Liver (tissue), 3 donors: ENCODE results near the gene CCDC201.

Experiments used
- EGR1 ChIP-seq, 2 donors: IDR thresholded peaks; 2 replicates each; pipeline ENCODE4 v1.6.1; 2016 to 2018; ENCODE audit warnings: antibody characterized with exemption in 2 of 2, low read depth in 2 of 2
- FOXA1 ChIP-seq: IDR thresholded peaks from 2 replicates; pipeline ENCODE4 v1.6.1; 2016; ENCODE audit warnings: antibody characterized with exemption
- GABPA ChIP-seq, 2 donors: IDR thresholded peaks in 1 of 2; conservative IDR thresholded peaks in 1 of 2; 2 replicates each; pipeline ENCODE4 v1.6.1; 2016; ENCODE audit warnings: antibody characterized with exemption in 2 of 2, mild to moderate bottlenecking in 1 of 2, moderate library complexity in 1 of 2
- RAD21 ChIP-seq, 2 donors: IDR thresholded peaks; 2 replicates each; pipeline ENCODE4 v1.6.1; 2016; ENCODE audit warnings: antibody characterized with exemption in 2 of 2, mild to moderate bottlenecking in 2 of 2
- SP1 ChIP-seq: IDR thresholded peaks from 2 replicates; pipeline ENCODE4 v1.6.1; 2018; ENCODE audit warnings: antibody characterized with exemption, mild to moderate bottlenecking
- TAF1 ChIP-seq: conservative IDR thresholded peaks from 2 replicates; pipeline ENCODE4 v1.6.1; 2016; ENCODE audit warnings: antibody characterized with exemption, mild to moderate bottlenecking
- TF ChIP-seq, protein P1 (sequence below): fragments of 150-350 bp; IDR thresholded peaks from 2 replicates; pipeline ENCODE4 v1.5.1; 2017; ENCODE audit warnings: improper control_type of control experiment, low read depth, low read length; ENCODE audit not compliant: missing input control
- TF ChIP-seq, protein P2 (sequence below): IDR thresholded peaks from 2 replicates; pipeline ENCODE4 v1.6.1; 2016; ENCODE audit warnings: antibody characterized with exemption
- TF ChIP-seq, protein P3 (sequence below): IDR thresholded peaks from 2 replicates; pipeline ENCODE4 v1.6.1; 2016; ENCODE audit warnings: antibody characterized with exemption
- donor health status: healthy.
- donor health status: healthy.

DNA sequence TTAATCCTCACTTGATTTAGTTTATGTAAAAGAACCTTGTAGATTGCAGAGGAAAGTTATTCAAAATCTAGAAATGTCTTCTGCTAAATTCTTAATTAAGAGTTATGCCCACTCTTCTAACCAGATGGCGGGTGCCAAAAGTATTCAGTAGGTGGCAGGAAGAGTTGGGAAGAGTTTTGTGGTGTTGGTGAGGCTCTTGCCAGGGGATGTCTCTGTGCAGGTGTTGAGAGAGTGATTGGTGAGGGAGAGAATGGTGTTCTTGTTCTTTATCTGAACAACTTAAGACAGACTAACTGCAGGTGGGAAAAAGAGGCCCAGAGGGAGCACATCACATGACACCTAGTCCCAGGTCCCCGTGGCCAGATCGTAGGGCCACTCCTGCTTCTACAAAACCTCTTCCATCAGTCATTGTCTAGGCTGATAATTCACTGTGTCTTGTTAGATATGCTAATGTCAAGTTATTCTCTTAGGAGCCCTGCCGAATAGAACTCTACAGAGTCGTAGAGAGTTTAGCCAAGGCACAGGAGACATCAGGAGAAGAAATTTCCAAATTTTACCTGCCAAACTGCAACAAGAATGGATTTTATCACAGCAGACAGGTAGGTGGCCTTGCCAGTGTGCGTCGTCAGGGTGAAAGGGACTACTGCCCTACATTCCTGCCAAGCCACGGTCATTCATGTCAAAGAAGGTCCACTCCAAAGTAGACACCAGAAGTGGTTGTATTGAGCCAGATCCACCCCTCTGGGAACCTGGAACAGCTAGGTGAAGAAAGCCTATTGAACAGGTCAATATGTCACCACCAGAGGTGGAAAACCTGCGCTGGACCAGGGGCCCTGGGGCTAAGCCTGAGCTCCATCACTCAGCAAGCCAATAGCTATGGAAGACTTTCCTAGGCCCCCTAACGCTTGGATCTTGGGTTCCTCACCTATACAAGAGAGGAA lies 18.9 kb upstream of the CCDC201 start:
- TF ChIP-seq GABPA (IDR thresholded peaks at IDR 0.05 in 1 of 2, conservative IDR thresholded peaks at IDR 0.05 in 1 of 2) (no peak), RAD21 (IDR thresholded peaks at IDR 0.05) (no peak), SP1 (peak; percentile 28), EGR1 (IDR thresholded peaks at IDR 0.05; ENCODE audit: low read depth in 2 of 2) (peak; percentile 5 to 20), FOXA1 (peak; percentile 8), TAF1 (no peak)
- TF ChIP-seq, protein P1, sequence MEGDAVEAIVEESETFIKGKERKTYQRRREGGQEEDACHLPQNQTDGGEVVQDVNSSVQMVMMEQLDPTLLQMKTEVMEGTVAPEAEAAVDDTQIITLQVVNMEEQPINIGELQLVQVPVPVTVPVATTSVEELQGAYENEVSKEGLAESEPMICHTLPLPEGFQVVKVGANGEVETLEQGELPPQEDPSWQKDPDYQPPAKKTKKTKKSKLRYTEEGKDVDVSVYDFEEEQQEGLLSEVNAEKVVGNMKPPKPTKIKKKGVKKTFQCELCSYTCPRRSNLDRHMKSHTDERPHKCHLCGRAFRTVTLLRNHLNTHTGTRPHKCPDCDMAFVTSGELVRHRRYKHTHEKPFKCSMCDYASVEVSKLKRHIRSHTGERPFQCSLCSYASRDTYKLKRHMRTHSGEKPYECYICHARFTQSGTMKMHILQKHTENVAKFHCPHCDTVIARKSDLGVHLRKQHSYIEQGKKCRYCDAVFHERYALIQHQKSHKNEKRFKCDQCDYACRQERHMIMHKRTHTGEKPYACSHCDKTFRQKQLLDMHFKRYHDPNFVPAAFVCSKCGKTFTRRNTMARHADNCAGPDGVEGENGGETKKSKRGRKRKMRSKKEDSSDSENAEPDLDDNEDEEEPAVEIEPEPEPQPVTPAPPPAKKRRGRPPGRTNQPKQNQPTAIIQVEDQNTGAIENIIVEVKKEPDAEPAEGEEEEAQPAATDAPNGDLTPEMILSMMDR: no peak
- TF ChIP-seq, protein P2, sequence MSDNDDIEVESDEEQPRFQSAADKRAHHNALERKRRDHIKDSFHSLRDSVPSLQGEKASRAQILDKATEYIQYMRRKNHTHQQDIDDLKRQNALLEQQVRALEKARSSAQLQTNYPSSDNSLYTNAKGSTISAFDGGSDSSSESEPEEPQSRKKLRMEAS: no peak
- TF ChIP-seq, protein P3, sequence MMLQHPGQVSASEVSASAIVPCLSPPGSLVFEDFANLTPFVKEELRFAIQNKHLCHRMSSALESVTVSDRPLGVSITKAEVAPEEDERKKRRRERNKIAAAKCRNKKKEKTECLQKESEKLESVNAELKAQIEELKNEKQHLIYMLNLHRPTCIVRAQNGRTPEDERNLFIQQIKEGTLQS: no peak
